GM19324 (cell line): ENCODE data around the gene PPFIA1.

Experiments used
- ATAC-seq: cut with Tn5 transposase; IDR thresholded peaks from one replicate; pipeline ENCODE4 v1.9.1; 2021; ENCODE audit warnings: mild to moderate bottlenecking, moderate library complexity; ENCODE audit not compliant: unreplicated experiment, low FRiP score

The PPFIA1 gene

DNA sequence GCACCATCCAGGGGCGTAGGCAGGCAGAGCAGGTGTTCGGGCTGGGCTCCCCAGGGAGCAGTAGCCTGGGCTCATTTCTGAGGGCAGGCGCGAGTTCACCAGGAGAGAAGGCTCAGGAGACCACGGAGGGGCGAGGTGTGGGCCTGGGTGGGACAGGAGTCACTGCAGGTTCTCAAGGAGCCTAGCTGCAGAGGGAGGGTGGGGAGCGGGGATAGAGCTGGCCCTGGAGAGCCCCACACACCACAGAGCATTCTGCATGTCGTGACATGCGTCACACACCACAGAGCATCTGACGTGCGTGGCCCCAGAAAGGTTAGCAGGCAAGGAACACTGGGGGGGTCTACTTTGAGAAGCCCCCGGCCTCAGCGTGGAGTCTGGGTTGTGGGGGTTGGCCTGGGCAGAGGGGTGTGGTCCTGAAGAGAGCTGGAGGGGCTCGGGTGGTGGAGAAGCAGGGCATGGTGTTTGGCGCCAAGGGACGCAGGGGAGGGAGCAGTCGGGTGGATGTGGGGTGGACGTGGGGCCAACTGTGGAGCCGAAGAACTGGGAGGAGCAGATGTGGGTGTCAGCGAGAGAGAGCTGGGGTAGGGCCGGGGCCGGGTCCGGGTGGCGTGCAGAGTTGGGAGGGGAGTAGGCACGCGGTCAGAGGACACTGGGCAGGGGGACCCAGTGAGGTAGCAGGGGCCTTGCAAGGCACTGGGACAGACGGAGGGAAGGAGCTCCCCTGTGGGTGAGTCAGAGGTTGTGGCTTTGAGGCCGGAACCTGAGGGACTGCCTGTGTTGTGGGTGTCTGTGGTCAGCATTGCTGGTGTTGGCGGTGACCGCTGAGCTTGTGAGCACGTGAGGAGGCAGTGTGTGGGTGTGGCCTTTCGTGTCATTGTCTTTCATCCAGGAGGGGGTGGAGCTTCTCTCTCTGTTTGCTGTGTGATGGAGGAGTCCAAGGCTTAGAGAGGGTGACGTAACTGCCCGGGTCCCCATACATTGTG is 153.3 kb downstream of the PPFIA1 start:
- no peak for ATAC-seq

DNA sequence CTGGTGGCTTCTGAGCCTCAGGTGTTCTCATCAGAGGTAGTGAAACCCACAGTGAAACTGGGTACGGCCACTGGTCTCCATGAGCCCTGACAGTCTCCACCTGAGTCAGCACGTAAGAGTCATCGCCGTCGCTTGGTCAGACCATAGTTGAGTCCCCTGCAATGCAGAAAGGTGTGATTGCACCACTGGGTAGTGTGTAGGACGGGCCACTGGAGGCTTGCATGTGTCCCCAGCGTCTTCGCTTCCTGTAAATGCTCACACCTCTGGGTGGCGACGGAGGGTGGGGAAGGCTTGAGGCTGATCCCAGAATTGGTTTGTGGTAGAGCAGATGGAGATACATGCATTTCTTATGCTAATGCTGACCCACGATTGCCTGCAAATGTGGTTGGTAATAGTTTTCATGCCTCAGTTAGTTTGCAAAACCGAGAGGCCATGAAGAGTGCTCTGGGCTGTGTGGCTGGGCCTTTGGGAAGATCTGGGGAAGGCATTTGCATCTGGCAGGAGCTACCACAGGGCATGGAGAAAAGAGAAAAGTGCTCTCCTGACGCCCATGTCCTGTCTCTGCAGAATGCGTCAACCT is 154.4 kb downstream of the PPFIA1 start:
- no peak for ATAC-seq

DNA sequence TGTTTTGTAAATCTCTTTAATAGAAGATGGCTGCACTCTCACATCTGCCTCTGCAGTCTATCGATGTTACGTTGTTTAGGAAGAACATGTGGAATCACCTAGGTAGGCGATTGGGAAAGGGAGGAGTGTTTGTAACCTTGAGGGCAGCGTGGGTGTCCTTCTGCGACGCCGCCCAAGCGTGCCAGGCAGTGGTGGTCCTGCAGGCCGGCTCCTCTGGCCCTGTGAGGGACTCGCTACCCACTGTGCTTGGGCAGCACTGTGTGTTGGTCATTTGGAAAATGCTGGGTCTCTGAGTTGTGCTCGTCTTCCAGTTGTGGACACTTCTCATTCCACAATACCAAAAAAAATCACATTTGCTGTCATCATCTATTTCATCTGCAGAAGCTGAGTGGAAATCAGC is 156.9 kb downstream of the PPFIA1 start:
- no peak for ATAC-seq

DNA sequence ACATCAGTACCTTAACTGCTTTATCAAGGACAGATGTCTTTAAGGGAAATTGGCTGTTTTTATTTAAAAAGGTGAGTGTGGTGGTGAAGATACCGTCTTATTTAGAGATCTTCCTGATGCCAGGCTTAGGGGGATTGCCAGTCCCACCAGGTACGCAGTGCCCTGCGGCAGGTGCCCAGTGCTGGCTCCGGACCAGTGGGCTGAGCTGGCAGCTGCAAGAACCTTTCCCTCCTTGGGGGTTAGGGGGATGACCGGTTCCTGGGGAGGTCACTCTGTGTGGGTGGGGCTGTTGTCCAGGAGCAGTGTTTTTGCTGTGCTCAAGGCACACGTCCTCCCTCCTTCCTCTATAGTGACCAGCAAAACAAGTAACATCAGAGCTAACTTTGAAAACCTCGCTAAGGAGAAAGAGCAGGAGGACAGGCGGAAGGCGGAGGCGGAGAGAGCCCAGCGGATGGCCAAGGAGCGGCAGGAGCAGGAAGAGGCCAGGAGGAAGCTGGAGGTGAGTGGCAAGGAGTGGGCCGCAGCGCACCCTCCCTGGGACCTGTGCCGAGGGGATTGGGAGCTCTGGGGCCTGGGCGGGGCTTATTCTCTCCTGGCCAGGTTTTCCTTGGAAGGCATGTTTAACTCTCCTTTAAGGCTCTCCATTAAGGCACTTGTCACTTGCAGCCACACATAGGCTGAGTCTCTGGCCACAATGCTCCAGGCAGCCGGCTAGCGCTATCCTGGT is 158.4 kb downstream of the PPFIA1 start:
- no peak for ATAC-seq

DNA sequence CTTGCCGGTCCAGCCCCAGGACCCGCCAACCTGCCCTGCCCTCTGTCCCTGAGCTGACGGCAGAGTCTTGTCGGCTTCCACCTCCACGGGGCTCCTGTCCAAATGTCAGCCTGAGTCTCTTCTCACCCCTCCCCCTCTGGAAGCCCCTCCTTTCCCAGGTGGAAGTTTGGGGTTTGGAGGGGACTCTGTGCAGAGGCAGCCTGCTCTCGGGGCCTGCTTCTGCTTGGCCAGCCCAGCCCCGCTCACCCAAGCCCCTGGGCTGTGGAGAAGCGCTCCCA is 158.9 kb downstream of the PPFIA1 start:
- ATAC-seq = no peak

DNA sequence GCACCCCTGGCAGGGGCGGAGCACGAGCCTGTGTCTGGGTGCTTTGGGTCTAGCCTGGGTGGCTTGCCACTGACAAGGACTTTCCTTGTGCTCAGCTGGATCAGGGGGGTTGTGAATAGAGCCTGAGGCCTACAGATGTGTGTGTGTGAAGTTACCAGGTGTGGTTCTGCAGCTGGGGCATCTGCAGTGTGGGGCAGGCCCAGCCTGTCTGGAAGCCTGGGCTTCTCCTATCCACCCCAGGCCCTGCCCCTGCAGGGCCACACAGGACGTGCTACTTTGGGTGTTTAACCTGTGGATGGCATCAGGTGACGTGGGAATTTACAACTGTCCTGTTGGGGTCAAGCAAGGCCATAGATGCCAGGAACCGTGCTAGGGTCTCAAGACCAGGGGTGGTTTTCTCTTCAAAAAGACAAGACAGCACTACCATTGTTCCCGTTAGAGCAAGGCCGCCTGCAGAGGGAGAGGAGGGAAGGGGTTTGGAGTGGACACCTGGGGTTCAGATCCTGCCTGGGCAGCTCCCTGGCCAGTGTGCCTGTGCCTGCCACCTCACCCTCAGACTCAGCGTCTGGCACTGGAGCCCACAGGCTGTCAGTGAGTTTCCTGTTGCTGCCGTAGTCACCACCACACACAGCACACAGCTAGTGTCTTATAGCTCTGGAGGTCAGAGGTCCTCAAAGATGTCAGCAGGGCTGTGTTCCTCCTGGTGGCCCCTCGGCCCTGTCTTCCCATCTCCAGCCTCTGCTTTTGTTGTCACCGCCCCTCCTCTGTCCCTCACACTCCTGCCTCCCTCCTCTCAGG is 159.4 kb downstream of the PPFIA1 start:
- ATAC-seq = no peak

DNA sequence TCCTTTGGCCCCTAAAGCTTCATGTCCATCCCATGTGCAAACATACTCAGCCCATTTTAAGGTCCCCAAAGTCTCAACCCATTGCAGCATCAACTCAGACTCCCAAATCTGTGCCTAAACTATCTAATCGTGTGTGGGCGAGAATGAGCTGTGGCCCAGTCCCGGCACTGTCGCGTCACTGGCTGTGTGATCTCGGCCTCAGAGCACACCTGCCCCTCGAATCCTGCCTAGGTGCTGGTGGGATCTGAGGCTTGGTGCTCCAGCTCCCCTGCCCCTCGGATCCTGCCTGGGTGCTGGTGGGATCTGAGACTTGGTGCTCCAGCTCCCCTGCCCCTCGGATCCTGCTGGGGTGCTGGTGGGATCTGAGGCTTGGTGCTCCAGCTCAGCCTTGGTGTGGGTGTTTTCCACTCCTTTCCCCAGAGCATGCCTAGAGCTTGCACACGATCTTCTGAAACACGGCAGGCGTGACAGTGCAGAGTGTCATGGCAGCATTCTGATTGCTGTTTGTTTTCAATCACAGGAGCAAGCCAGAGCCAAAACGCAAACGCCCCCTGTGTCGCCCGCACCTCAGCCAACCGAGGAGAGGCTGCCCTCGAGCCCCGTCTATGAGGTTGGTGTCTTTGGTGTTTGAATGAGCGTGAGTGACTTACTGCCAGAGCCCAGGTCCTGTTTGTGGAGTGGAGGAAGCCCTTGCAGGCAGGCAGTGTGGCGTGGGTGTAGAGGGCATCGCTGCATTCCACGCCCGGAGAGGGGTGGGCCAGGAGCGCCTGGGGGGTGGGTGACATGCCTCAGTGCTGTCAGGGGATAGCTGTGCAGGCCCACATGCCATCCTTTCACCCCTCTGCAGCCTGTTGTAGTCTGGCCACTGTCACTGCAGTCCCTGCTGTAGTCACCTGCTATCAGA is 160.4 kb downstream of the PPFIA1 start:
- no peak for ATAC-seq

DNA sequence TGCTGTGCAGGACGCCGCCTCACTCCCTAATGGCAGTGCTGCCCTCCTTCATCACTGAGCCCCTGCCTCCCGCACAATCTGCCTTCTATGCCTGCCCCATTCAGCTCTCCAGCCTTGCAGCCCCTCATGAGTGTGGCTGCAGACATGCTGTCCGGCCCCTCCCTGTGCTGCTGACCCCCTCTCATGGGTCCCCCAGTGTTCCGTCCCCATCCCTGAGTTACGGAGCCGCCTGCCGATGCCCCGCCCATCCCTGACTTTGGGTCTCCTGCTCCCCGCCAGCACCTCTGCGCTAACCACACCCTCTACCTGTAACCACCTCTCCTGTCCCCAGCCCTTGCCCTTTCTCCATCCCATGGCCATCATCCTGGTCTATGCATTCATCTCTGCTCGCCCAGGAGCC is 161.1 kb downstream of the PPFIA1 start:
- no peak for ATAC-seq

DNA sequence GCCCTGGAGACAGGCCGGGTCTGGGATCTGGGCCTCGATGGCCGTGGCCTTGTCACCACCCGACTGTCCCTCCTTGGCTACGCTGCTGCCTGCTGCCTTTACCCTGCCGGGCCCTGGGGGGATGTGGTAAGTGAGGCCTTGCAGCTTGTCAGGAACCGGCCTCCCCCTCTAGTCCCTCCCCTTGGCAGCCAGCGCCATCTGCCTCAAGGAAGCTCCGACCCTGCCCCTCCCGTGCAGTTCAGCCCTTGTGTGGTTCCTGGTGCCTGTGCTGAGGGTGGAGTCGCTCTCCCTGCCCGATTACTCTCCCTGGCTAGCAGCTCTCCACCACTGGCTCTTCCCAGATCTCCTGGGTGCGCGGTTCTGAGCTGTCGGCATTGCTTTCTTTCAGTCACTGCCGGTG is 161.6 kb downstream of the PPFIA1 start:
- ATAC-seq = no peak

DNA sequence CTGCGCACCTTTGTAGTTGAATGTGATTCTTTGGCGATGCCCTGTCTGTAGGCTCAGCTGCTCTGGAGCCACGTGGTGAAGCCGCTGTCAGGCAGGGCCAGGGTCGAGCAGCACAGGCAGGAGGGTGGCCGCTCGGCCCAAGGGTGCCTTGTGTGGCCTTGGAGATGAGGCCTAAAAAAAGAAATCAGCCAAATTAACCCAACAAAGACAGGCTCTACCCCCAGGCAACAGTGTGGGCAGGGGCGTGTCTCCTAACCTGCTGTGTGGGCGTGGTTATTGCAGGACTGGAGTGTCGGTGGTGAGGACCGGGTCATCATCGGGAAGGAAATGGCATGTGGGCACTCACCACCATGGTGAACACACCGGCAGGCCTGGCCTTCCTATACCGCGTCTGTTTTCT is 162.1 kb downstream of the PPFIA1 start:
- no peak for ATAC-seq

DNA sequence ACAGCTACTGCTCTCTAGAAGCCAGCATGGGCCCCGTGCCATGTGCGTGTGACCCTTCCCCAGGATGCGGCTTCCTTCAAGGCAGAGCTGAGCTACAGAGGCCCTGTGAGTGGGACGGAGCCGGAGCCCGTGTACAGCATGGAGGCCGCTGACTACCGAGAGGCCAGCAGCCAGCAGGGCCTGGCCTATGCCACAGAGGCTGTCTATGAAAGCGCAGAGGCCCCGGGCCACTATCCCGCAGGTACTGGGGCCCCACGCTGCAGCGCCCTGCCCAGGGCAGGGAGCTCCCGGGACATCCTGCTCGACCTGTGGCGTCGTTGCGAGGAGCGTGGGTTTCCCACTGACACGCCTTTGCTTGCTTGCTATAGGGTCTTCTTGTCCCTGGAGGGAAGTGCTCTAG is 162.5 kb downstream of the PPFIA1 start:
- ATAC-seq = no peak

DNA sequence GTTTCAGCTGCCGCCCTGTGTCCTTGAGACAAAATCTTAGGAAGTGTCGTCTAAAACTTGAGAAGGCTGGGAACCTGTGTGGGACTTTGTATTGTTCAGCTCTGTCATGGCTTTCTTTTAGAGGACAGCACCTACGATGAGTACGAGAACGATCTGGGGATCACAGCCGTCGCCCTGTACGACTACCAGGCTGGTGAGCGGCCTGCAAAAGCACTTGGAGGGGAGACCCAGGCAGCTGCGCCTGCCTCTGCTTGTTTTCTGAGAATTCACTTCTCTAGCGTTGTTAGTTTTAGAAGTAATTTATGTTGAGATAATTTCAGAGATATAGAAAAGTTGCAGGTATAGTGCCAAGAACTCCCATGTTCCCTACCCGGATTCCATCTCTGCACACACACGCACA is 163.0 kb downstream of the PPFIA1 start:
- no peak for ATAC-seq
